Neural cell (in vitro differentiated cells): Measurements from ENCODE around the gene COPS6.

Experiments
- CTCF ChIP-seq: fragments of 450-650 bp; IDR thresholded peaks from 2 replicates; pipeline ENCODE4 v1.5.1; 2014; ENCODE audit warnings: antibody characterized with exemption, mild to moderate bottlenecking, moderate library complexity; ENCODE audit not compliant: poor library complexity, severe bottlenecking
- EP300 ChIP-seq: fragments of 450-650 bp; conservative IDR thresholded peaks from 2 replicates; pipeline ENCODE4 v1.6.1; 2014; ENCODE audit warnings: antibody characterized with exemption, mild to moderate bottlenecking, moderate library complexity; ENCODE audit not compliant: poor library complexity, severe bottlenecking
- EZH2 ChIP-seq: fragments of 200-600, 300-800 bp; shearing (Covaris generic), sonication (generic); IDR thresholded peaks from 2 replicates; pipeline ENCODE4 v1.6.1; 2014; ENCODE audit warnings: antibody characterized with exemption, low read length, borderline replicate concordance, mild to moderate bottlenecking; ENCODE audit not compliant: insufficient read depth, poor library complexity, severe bottlenecking
- POLR2AphosphoS5 ChIP-seq: IDR thresholded peaks from 2 replicates; pipeline ENCODE4 v1.6.1; 2012
- RAD21 ChIP-seq: fragments of 450-650 bp; conservative IDR thresholded peaks from 2 replicates; pipeline ENCODE4 v1.6.1; 2014; ENCODE audit warnings: antibody characterized with exemption, mild to moderate bottlenecking, moderate library complexity
- TF ChIP-seq, protein P1 (sequence below): IDR thresholded peaks from 2 replicates; pipeline ENCODE4 v1.6.1; 2012; ENCODE audit warnings: borderline replicate concordance

DNA sequence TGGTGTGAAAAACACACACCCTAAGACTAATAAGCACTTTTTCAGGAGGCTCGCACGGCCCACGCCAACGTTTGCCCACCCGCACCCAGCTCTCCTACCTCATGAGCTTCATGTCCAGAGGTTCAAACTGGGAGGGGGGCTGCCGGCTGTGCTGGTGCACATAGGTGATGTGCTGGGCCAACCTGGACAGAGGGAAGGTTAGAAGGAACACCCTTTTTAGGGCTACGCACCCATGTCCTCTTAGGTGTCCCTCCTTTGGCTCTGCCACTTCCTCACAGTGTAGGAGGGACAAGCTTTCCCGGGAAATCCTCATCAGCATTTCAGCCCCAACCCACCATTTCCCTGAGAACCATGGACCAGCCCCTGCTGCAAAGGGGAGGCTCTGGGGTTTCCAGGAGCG is 6.5 kb downstream of the COPS6 start:
- TF ChIP-seq EP300 (no peak), CTCF (no peak), RAD21 (no peak), POLR2AphosphoS5 (no peak), EZH2 (no peak)
- TF ChIP-seq, protein P1, sequence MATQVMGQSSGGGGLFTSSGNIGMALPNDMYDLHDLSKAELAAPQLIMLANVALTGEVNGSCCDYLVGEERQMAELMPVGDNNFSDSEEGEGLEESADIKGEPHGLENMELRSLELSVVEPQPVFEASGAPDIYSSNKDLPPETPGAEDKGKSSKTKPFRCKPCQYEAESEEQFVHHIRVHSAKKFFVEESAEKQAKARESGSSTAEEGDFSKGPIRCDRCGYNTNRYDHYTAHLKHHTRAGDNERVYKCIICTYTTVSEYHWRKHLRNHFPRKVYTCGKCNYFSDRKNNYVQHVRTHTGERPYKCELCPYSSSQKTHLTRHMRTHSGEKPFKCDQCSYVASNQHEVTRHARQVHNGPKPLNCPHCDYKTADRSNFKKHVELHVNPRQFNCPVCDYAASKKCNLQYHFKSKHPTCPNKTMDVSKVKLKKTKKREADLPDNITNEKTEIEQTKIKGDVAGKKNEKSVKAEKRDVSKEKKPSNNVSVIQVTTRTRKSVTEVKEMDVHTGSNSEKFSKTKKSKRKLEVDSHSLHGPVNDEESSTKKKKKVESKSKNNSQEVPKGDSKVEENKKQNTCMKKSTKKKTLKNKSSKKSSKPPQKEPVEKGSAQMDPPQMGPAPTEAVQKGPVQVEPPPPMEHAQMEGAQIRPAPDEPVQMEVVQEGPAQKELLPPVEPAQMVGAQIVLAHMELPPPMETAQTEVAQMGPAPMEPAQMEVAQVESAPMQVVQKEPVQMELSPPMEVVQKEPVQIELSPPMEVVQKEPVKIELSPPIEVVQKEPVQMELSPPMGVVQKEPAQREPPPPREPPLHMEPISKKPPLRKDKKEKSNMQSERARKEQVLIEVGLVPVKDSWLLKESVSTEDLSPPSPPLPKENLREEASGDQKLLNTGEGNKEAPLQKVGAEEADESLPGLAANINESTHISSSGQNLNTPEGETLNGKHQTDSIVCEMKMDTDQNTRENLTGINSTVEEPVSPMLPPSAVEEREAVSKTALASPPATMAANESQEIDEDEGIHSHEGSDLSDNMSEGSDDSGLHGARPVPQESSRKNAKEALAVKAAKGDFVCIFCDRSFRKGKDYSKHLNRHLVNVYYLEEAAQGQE = no peak
